Ascending aorta (tissue), 2 donors: ENCODE data around the gene BCAT1. TPM values are rescaled to one million over a fixed set of nuclear protein-coding genes. Genes with fewer than 3 reads are reported as not detected.
A peak's percentile ranks its signal among the peaks of the same experiment; 100 is the strongest.

ENCODE experiments used
- DNase-seq, 2 donors: peaks; one replicate each; pipeline ENCODE4 v3.0.0-alpha.2; 2019; ENCODE audit warnings: low spot score in 2 of 2
- H3K27ac ChIP-seq, 2 donors: fragments of 200-600 bp; sonication (generic); one replicate each; pipeline ENCODE4 v1.5.1; 2016 to 2017; ENCODE audit warnings: mild to moderate bottlenecking in 1 of 2
- H3K27me3 ChIP-seq: fragments of 200-600 bp; sonication (generic); one replicate; pipeline ENCODE4 v1.5.1; 2017
- H3K36me3 ChIP-seq, 2 donors: fragments of 200-600 bp; sonication (generic); one replicate each; pipeline ENCODE4 v1.5.1; 2016
- H3K4me1 ChIP-seq, 2 donors: fragments of 200-600 bp; sonication (generic); one replicate each; pipeline ENCODE4 v1.5.1; 2016 to 2017; ENCODE audit warnings: mild to moderate bottlenecking in 1 of 2
- H3K4me3 ChIP-seq, 2 donors: fragments of 200-600 bp; sonication (generic); one replicate each; pipeline ENCODE4 v1.5.1; 2016 to 2017; ENCODE audit warnings: mild to moderate bottlenecking in 1 of 2
- H3K9me3 ChIP-seq, 2 donors: fragments of 200-600 bp; sonication (generic); one replicate each; pipeline ENCODE4 v1.5.1; 2016
- CTCF ChIP-seq, 3 experiments: fragments of 200-600 bp in 2 of 3; fragments of 450-650 bp in 1 of 3; sonication (generic) in 2 of 3; IDR thresholded peaks; one replicate each; pipeline ENCODE4 v1.5.1; 2016 to 2019; ENCODE audit warnings: antibody characterized with exemption in 3 of 3, mild to moderate bottlenecking in 1 of 3, moderate library complexity in 1 of 3
- intact Hi-C: fragments of 100-400 bp; cut with DNase I; formaldehyde crosslinking; loops from one replicate; pipeline ENCODE4 v1.15.1; 2023
- total RNA-seq: library from RNA; depleted of rRNA; stranded (reverse); fragments of >200 nt; gene quantifications from one replicate; pipeline ENCODE4 v1.1.0, GENCODE V29; 2016

Gene BCAT1
- total RNA-seq, 1 donor from 2014 or later: 16.5 TPM

- H3K36me3 ChIP-seq: no peaks in the 10 kb centered on the region
- no peaks in the 10 kb centered on the region for H3K9me3 ChIP-seq
- DNase-seq: no peak
- no peak for TF ChIP-seq CTCF (IDR thresholded peaks at IDR 0.05)
- peaks cover 4 to 13% of the 10 kb centered on the region in 2 donors for H3K4me1 ChIP-seq
- no peak overlapping the region for H3K27ac ChIP-seq
- intact Hi-C loops: no loop called here
- no peak overlapping the region for H3K4me3 ChIP-seq
- no peaks in the 10 kb centered on the region for H3K27me3 ChIP-seq
These were observed 47.3 kb upstream of the BCAT1 start for GRCh38 chr12:24996102-24996797.

- intact Hi-C loops: no loop called here
- Histone ChIP-seq H3K4me3 (no peak overlapping the region), H3K27me3 (no peaks in the 10 kb centered on the region), H3K4me1 (peaks cover 4 to 13% of the 10 kb centered on the region in 2 donors), H3K36me3 (no peaks in the 10 kb centered on the region), H3K9me3 (no peaks in the 10 kb centered on the region), H3K27ac (no peak overlapping the region)
- TF ChIP-seq CTCF (IDR thresholded peaks at IDR 0.05): no peak
- DNase-seq: no peak
These were observed 44.9 kb upstream of the BCAT1 start for GRCh38 chr12:24993793-24994192.

- H3K36me3 ChIP-seq: no peaks in the 10 kb centered on the region
- no peak for DNase-seq
- H3K4me3 ChIP-seq: no peak overlapping the region
- intact Hi-C loops: loop anchor here (1.0 to 2.0 kb wide), 2 partner anchors 139 to 163 kb away; no protein-coding TSS in a partner anchor
- peak; percentile 55 to 66 (median 64) for TF ChIP-seq CTCF (IDR thresholded peaks at IDR 0.05)
- no peak overlapping the region for H3K27ac ChIP-seq
- H3K4me1 ChIP-seq: no peaks in the 10 kb centered on the region
- H3K27me3 ChIP-seq: no peaks in the 10 kb centered on the region
- H3K9me3 ChIP-seq: no peaks in the 10 kb centered on the region
These were observed 42.5 kb upstream of the BCAT1 start for GRCh38 chr12:24991209-24992049.

GRCh38 chr12:24989216-24989615, 40.3 kb upstream of the BCAT1 start:
- DNase-seq: no peak
- no peaks in the 10 kb centered on the region for H3K4me1 ChIP-seq
- no peak for TF ChIP-seq CTCF (IDR thresholded peaks at IDR 0.05)
- H3K27me3 ChIP-seq: no peaks in the 10 kb centered on the region
- H3K4me3 ChIP-seq: no peak overlapping the region
- no peak overlapping the region for H3K27ac ChIP-seq
- H3K36me3 ChIP-seq: no peaks in the 10 kb centered on the region
- no peaks in the 10 kb centered on the region for H3K9me3 ChIP-seq
- intact Hi-C loops: no loop called here

GRCh38 chr12:24982250-24982649, 33.3 kb upstream of the BCAT1 start:
- Histone ChIP-seq H3K9me3 (no peaks in the 10 kb centered on the region), H3K27ac (no peak overlapping the region), H3K27me3 (no peaks in the 10 kb centered on the region), H3K4me1 (no peaks in the 10 kb centered on the region), H3K4me3 (no peak overlapping the region), H3K36me3 (no peaks in the 10 kb centered on the region)
- no peak for DNase-seq
- intact Hi-C loops: no loop called here
- no peak for TF ChIP-seq CTCF (IDR thresholded peaks at IDR 0.05)
